Measurements from ENCODE around the gene XXYLT1. TPM values are rescaled to one million over a fixed set of nuclear protein-coding genes. Genes with fewer than 3 reads are reported as not detected.

XXYLT1 gene
- polyA plus RNA-seq, 2 of the 4 experiments (the other 2 are of a cell fraction) = 11.9 to 12.0 TPM

GRCh38 chr3:195285372-195285771, 14.4 kb upstream of the XXYLT1 start:
- no peak overlapping the region for H3K4me2 ChIP-seq
- CTCF ChIA-PET = interaction anchor here (0.6 to 2.1 kb wide), 3 partner anchors 14 to 236 kb away, joined by 4 to 7 read pairs (median 5); partner anchors contain the start of gene XXYLT1
- H3K27ac ChIP-seq = no peak overlapping the region
- ATAC-seq (no peak), DNase-seq (ENCODE audit: low read depth in 1 of 2, low spot score in 1 of 2) (no peak), FAIRE-seq (no peak)
- TF ChIP-seq HOXB13 (CRISPR knock-in tag; IDR thresholded peaks at IDR 0.05; ENCODE audit: low read depth) (no peak), POLR2A (IDR thresholded peaks at IDR 0.05; ENCODE audit: low read length) (no peak), FOXS1 (CRISPR knock-in tag; IDR thresholded peaks at IDR 0.05) (no peak), FOSL2 (IDR thresholded peaks at IDR 0.05) (no peak), FOSL2 (CRISPR knock-in tag; IDR thresholded peaks at IDR 0.05) (no peak), KDM5A (IDR thresholded peaks at IDR 0.05) (no peak), JUN (IDR thresholded peaks at IDR 0.05) (no peak), TFCP2L1 (CRISPR knock-in tag; IDR thresholded peaks at IDR 0.05) (no peak), RNF2 (IDR thresholded peaks at IDR 0.05; ENCODE audit: borderline replicate concordance, low read depth) (no peak), KDM1A (IDR thresholded peaks at IDR 0.05; ENCODE audit: low read depth) (no peak), HOXA7 (CRISPR knock-in tag; IDR thresholded peaks at IDR 0.05) (no peak), CBX2 (IDR thresholded peaks at IDR 0.05; ENCODE audit: borderline replicate concordance, low read depth) (no peak), EP300 (IDR thresholded peaks at IDR 0.05) (no peak), EHF (CRISPR knock-in tag; IDR thresholded peaks at IDR 0.05) (no peak), ELK1 (IDR thresholded peaks at IDR 0.05; ENCODE audit: low read depth, low read length) (no peak), ZC3H11A (IDR thresholded peaks at IDR 0.05) (no peak), CHD2 (IDR thresholded peaks at IDR 0.05; ENCODE audit: low read length, partially characterized antibody) (no peak), POLR2AphosphoS2 (conservative IDR thresholded peaks at IDR 0.05; ENCODE audit: low read length) (no peak)
- H3K4me3 ChIP-seq = no peak overlapping the region
- H3K9me3 ChIP-seq = no peaks in the 10 kb centered on the region
- POLR2A ChIA-PET = no interaction called here
- peaks cover 9% of the 10 kb centered on the region; the same call in 1 of the 3 replicates for H3K4me1 ChIP-seq
- WGBS (ENCODE audit: missing lambda C conversion rate) = 94% methylated on average over 3 of the region's 3 CpGs

- ChIA-PET POLR2A (no interaction called here), CTCF (interaction anchor here (0.6 to 2.0 kb wide), 2 partner anchors 220 to 237 kb away, joined by 4 to 5 read pairs; no protein-coding TSS in a partner anchor)
- FAIRE-seq (no peak), DNase-seq (ENCODE audit: low read depth in 1 of 2, low spot score in 1 of 2) (no peak), ATAC-seq (no peak)
- H3K9me3 ChIP-seq = no peaks in the 10 kb centered on the region
- no peak overlapping the region for H3K4me3 ChIP-seq
- 87% methylated on average over 3 of the region's 3 CpGs for WGBS (ENCODE audit: missing lambda C conversion rate)
- no peak overlapping the region for H3K27ac ChIP-seq
- peaks cover 9% of the 10 kb centered on the region; the same call in 1 of the 3 replicates for H3K4me1 ChIP-seq
- no peak overlapping the region for H3K4me2 ChIP-seq
- TF ChIP-seq MAFK (IDR thresholded peaks at IDR 0.05; ENCODE audit: partially characterized antibody) (no peak), FOSL2 (IDR thresholded peaks at IDR 0.05) (no peak), FOSL2 (CRISPR knock-in tag; IDR thresholded peaks at IDR 0.05) (no peak), FOXS1 (CRISPR knock-in tag; IDR thresholded peaks at IDR 0.05) (no peak)
Measured at GRCh38 chr3:195284842-195285241, 13.9 kb upstream of the XXYLT1 start.

GRCh38 chr3:195282961-195283360, 12.0 kb upstream of the XXYLT1 start:
- ATAC-seq = no peak

More at GRCh38 chr3:195282961-195283360, 12.0 kb upstream of the XXYLT1 start:
- H3K4me2 ChIP-seq = no peak overlapping the region
- no peak overlapping the region for H3K27ac ChIP-seq
- CTCF ChIA-PET = interaction anchor here (0.6 to 2.3 kb wide), 4 partner anchors 11 to 241 kb away, joined by 3 to 14 read pairs (median 4); partner anchors contain the start of gene XXYLT1
- FAIRE-seq (no peak), DNase-seq (ENCODE audit: low read depth in 1 of 2, low spot score in 1 of 2) (no peak)
- H3K4me3 ChIP-seq = no peak overlapping the region
- no peaks in the 10 kb centered on the region for H3K9me3 ChIP-seq
- H3K4me1 ChIP-seq = peaks cover 9% of the 10 kb centered on the region; the same call in 1 of the 3 replicates
- POLR2A ChIA-PET = no interaction called here
- 94% methylated on average over 7 of the region's 8 CpGs for WGBS (ENCODE audit: missing lambda C conversion rate)
- no peak for TF ChIP-seq BCL3 (IDR thresholded peaks at IDR 0.05)
- TF ChIP-seq, protein P1, sequence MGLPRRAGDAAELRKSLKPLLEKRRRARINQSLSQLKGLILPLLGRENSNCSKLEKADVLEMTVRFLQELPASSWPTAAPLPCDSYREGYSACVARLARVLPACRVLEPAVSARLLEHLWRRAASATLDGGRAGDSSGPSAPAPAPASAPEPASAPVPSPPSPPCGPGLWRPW (IDR thresholded peaks at IDR 0.05) = no peak
- TF ChIP-seq, protein P2, sequence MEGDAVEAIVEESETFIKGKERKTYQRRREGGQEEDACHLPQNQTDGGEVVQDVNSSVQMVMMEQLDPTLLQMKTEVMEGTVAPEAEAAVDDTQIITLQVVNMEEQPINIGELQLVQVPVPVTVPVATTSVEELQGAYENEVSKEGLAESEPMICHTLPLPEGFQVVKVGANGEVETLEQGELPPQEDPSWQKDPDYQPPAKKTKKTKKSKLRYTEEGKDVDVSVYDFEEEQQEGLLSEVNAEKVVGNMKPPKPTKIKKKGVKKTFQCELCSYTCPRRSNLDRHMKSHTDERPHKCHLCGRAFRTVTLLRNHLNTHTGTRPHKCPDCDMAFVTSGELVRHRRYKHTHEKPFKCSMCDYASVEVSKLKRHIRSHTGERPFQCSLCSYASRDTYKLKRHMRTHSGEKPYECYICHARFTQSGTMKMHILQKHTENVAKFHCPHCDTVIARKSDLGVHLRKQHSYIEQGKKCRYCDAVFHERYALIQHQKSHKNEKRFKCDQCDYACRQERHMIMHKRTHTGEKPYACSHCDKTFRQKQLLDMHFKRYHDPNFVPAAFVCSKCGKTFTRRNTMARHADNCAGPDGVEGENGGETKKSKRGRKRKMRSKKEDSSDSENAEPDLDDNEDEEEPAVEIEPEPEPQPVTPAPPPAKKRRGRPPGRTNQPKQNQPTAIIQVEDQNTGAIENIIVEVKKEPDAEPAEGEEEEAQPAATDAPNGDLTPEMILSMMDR (IDR thresholded peaks at IDR 0.05) = no peak
- no peak for TF ChIP-seq TFCP2L1 (CRISPR knock-in tag; IDR thresholded peaks at IDR 0.05)
- no peak for TF ChIP-seq BHLHE40 (IDR thresholded peaks at IDR 0.05; ENCODE audit: low read depth, low read length)
- TF ChIP-seq CHD2 (IDR thresholded peaks at IDR 0.05; ENCODE audit: low read length, partially characterized antibody) = no peak

Data from A549 (cell line).